ENCODE data around the gene FBP2. TPM values are rescaled to one million over a fixed set of nuclear protein-coding genes. Genes with fewer than 3 reads are reported as not detected.

FBP2 gene
- total RNA-seq, 2 donors from 2014 or later: not detected

DNA sequence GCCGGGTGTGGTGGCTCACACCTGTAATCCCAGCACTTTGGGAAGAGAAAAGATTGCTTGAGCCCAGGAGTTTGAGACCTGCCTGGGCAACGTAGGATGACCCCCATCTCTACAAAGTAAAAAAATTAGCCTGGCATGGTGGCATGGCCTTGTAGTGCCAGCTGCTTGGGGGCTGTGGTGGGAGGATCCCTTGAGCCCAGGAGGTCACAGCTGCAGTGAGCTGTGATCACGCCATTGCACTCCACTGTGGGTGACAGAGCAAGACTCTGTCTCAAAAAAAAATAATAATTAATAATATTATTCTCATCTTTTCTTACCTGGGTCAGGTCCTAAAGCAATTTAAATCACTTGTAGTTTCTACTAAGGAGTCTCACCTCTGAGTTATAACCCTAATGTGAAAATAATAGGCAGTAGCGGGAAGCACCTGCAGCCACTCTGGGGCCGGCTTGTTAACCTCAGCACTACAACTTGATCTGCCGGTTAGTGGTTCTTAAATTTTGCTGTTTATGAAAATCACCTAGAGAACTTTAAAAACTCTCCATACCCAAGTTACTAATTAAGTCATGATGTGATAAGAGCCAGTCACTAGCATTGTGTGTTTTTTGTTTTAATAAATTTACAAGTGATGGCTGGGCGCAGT lies 68.1 kb downstream of the FBP2 start:
- intact Hi-C loops (cut with DNase I): no loop called here
- DNase-seq (ENCODE audit: low spot score): no peak

GRCh38 chr9:94517254-94517653 lies 76.4 kb downstream of the FBP2 start:
- intact Hi-C loops (cut with DNase I): no loop called here
- no peak for DNase-seq (ENCODE audit: low spot score)

DNA sequence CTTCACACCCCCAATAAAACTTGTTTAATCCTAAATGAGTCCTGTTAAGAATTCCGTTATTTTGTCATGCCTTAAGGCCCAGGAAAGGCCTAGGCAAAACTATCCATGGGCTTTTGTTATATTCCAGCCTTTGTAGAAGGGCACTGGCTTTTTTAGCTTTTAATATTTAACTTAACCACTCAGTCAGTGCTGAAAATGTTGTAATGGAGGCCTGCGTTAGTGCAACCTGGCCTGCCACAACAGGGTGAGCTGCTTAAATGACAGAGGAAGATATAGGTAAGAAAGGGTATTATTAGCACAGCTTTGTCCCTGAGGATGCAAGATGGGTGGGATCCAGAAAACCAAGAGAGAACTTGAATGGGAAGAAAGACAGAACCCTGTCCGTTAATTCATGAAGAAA lies 78.9 kb downstream of the FBP2 start:
- DNase-seq (ENCODE audit: low spot score): no peak
- intact Hi-C loops (cut with DNase I): no loop called here

GRCh38 chr9:94511955-94512265 lies 81.7 kb downstream of the FBP2 start:
- intact Hi-C loops (cut with DNase I): no loop called here
- DNase-seq (ENCODE audit: low spot score): no peak

- DNase-seq (ENCODE audit: low spot score): no peak
- intact Hi-C loops (cut with DNase I): no loop called here
Measured at GRCh38 chr9:94511134-94511954, 82.3 kb downstream of the FBP2 start.

Other genes starting within 250 kb of the FBP2 start
- gene PCAT7, start 38.7 kb downstream of the FBP2 start, total RNA-seq: not detected
- gene FBP1, start 45.7 kb upstream of the FBP2 start, total RNA-seq: 1 to 10 TPM; 4.2 to 4.7 TPM
- gene AOPEP, start 132.9 kb upstream of the FBP2 start, total RNA-seq: 100 to 1,000 TPM; 124 to 138 TPM

Data from posterior vena cava (tissue), 2 donors.